A549 (cell line): ENCODE measurements around the gene MYOM1.

Source experiments
- HDAC2 ChIP-seq: fragments of 200-600 bp; sonication (generic); IDR thresholded peaks from 2 replicates; pipeline ENCODE4 v1.6.1; 2016
- KDM1A ChIP-seq: fragments of 200-600 bp; sonication (generic); IDR thresholded peaks from 2 replicates; pipeline ENCODE4 v1.6.1; 2016; ENCODE audit warnings: low read depth, mild to moderate bottlenecking
- POLR2A ChIP-seq: IDR thresholded peaks from 2 replicates; pipeline ENCODE4 v1.6.1; 2012; ENCODE audit warnings: mild to moderate bottlenecking, low read length
- TF ChIP-seq, protein P1 (sequence below): fragments of 150-350 bp; IDR thresholded peaks from 2 replicates; pipeline ENCODE4 v1.6.1; 2014; ENCODE audit warnings: low read depth, mild to moderate bottlenecking, low read length

DNA sequence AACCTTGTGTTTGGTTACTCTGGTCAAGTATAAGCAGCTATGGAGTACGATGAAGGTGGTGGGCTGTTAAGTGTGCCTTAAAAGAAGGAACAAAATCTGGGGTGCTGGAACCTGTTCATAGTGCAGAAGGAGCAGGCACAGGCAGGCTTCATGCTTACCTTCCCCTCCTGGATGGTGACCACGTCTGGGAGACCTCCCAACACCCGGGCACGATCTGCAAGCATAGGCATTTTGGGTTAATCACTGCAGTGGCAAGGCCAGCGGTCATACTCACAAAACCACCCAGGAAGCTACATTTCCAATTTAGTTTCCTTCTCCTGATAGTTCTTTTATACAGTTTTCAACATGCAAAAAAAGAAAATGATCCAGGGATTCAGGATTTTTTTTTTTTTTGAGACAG lies 148.1 kb downstream of the MYOM1 start:
- no peak for TF ChIP-seq POLR2A
- no peak for TF ChIP-seq HDAC2
- TF ChIP-seq, protein P1, sequence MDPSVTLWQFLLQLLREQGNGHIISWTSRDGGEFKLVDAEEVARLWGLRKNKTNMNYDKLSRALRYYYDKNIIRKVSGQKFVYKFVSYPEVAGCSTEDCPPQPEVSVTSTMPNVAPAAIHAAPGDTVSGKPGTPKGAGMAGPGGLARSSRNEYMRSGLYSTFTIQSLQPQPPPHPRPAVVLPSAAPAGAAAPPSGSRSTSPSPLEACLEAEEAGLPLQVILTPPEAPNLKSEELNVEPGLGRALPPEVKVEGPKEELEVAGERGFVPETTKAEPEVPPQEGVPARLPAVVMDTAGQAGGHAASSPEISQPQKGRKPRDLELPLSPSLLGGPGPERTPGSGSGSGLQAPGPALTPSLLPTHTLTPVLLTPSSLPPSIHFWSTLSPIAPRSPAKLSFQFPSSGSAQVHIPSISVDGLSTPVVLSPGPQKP, result no peak
- TF ChIP-seq KDM1A, result no peak
